Stimulated activated naive CD8-positive, alpha-beta T cell treated with anti-CD3 and anti-CD28 coated beads, Interleukin-15, amount 100 ng/mL, for 72 hours (primary cell): ENCODE data around the gene MAGI1.
"Not testable (repeated sequence)": the region's sequence is repeated elsewhere in the genome, so short reads cannot be mapped to it uniquely, and the experiment has no call there.

ENCODE experiments used
- ATAC-seq: fragments of 150-1000 bp; cut with Tn5 transposase; 2 replicates; pipeline ENCODE4 v1.10.0; 2021; ENCODE audit warnings: mild to moderate bottlenecking, moderate library complexity
- DNase-seq, 2 donors: peaks; one replicate each; pipeline ENCODE4 v3.0.0; 2021 to 2022
- H3K27ac Mint-ChIP-seq, 2 donors: one replicate each; pipeline ENCODE4 v1.8.0; 2022; ENCODE audit warnings: mild to moderate bottlenecking in 2 of 2, mixed read lengths in 2 of 2, moderate library complexity in 2 of 2
- H3K27me3 Mint-ChIP-seq: one replicate; pipeline ENCODE4 v1.8.0; 2022; ENCODE audit warnings: mixed read lengths
- H3K4me1 Mint-ChIP-seq: one replicate; pipeline ENCODE4 v1.8.0; 2022; ENCODE audit warnings: mild to moderate bottlenecking, mixed read lengths
- H3K4me3 Mint-ChIP-seq, 2 donors: one replicate each; pipeline ENCODE4 v1.8.0; 2022; ENCODE audit warnings: mild to moderate bottlenecking in 2 of 2, mixed read lengths in 2 of 2, moderate library complexity in 1 of 2
- H3K9me3 Mint-ChIP-seq, 2 donors: one replicate each; pipeline ENCODE4 v1.8.0; 2022; ENCODE audit warnings: mixed read lengths in 2 of 2

MAGI1 gene

DNA sequence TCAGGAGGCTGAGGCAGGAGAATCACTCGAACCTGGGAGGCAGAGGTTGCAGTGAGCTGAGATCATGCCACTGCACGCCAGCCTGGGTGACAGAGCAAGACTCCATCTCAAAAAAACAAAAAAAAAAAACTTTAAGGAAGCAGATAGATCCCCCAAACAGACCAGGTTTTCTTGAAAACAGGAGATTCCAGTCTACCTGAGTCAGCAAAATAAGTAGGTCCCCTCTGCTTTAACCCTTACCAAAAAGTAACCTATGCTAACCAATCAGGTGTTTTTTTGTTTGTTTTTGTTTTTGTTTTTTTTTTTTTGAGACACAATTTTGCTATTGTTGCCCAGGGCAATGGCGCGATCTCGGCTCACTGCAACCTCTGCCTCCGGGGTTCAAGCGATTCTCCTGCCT is 179.1 kb downstream of the MAGI1 start:
- H3K4me3 Mint-ChIP-seq, H3K4me1 Mint-ChIP-seq, ATAC-seq: not testable (repeated sequence)

DNA sequence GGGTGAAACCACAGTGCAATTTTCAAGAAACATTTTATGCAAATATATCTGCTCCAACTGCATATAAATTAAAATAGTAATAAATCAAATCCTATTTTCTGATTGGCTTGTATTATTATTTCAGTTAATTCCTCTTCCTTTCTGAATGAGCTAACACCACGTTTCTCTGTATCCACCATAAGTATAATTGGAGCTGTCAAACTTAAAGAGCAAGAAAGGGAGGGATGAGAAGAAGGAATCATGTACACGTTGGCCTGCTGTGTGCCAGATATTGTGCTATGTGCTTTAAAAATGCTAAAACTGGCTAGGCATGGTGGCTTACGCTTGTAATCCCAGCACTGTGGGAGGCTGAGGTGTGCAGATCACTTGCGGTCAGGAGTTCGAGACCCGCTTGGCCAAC is 180.0 kb downstream of the MAGI1 start:
- Mint-ChIP-seq H3K27me3 (no peaks in the 10 kb centered on the region), H3K27ac (no peak overlapping the region), H3K9me3 (peaks cover 4 to 7% of the 10 kb centered on the region in 2 donors)

More for the DNA sequence above, 179.1 kb downstream of the MAGI1 start:
- not testable (repeated sequence) for H3K9me3 Mint-ChIP-seq, H3K27me3 Mint-ChIP-seq, H3K27ac Mint-ChIP-seq, DNase-seq

DNA sequence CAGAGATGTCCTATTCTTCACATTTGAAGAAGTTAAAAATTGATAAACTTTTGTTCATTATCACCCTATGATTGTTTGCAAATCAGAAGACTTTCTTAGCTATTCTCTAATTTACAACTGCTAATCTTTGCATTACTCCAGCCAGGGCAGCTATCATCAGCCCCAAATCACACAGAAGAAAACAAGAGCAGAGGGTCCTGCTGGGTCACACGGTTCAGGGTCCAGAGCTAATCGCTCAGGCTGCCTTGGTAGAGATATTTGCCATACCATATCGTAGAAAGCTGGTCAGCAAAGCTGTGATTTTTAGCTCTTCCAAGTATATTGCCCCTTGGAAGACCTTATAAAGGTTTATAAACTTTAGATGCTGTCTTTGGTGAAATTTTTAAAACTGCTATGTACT is 181.4 kb downstream of the MAGI1 start:
- Mint-ChIP-seq H3K9me3 (peaks cover 4 to 7% of the 10 kb centered on the region in 2 donors), H3K4me3 (no peak overlapping the region), H3K4me1 (no peaks in the 10 kb centered on the region), H3K27ac (no peak overlapping the region), H3K27me3 (no peaks in the 10 kb centered on the region)
- DNase-seq (no peak), ATAC-seq (no peak)

More for the DNA sequence above, 180.0 kb downstream of the MAGI1 start:
- ATAC-seq = no peak
- H3K4me1 Mint-ChIP-seq = no peaks in the 10 kb centered on the region
- no peak for DNase-seq
- no peak overlapping the region for H3K4me3 Mint-ChIP-seq

DNA sequence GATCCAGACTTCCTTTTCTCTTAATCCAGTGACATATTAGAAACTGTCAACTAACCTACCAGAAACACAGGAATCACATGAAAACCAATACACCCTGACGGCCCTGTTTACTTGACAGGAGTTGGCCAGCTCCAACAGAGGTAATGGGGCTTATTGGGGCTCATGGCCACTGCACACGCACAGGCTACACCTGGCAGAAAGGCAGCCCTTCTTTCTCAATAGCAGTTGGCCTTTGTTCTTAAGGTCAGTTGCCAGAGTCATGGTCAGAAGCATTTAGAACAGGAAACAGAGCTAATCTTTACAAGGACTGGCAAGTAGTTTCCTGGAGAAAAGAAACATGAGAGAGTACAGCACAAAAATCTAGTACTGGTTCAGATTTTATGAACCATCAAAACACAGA is 181.8 kb downstream of the MAGI1 start:
- no peak for ATAC-seq
- Mint-ChIP-seq H3K27me3 (no peaks in the 10 kb centered on the region), H3K4me1 (no peaks in the 10 kb centered on the region), H3K4me3 (no peak overlapping the region), H3K27ac (no peak overlapping the region), H3K9me3 (peaks cover 5 to 7% of the 10 kb centered on the region in 2 donors)
- DNase-seq = no peak

DNA sequence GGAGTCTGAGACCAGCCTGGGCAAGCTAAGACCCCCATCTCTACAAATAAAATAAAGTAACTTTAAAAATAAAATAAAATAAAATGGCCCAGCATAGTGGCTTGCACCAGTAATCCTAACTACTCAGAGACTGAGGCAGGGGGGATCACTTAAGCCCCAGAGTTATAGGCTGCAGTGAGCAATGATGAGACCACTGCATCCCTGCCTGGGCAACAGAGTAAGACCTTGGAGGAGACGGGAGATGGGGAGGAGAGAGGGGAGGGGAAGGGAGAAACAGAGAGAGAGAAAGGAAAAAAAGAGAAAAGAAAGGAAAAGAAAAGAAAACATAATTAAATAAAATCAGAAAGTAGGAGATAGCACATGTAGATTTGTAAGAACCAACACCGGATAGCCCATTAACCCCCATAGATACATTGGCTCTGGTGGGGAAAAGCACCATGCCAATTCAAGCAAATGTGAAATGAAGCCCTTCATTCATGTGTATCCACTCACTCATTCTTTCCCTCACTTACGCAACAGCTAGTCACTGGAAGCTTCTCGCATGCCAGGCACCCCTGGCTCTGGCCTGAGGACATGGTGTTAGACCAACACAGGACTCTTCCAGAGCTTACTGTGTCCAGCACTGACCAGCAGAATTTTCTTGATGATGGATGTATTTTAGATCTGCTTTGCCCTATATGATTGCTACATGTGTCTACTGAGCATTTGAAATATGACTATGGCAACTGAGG is 183.2 kb downstream of the MAGI1 start:
- no peak for ATAC-seq
- no peaks in the 10 kb centered on the region for H3K4me1 Mint-ChIP-seq
- peaks cover 7 to 9% of the 10 kb centered on the region in 2 donors for H3K9me3 Mint-ChIP-seq
- no peak overlapping the region for H3K4me3 Mint-ChIP-seq
- no peak overlapping the region for H3K27ac Mint-ChIP-seq
- H3K27me3 Mint-ChIP-seq = no peaks in the 10 kb centered on the region
- DNase-seq = no peak

DNA sequence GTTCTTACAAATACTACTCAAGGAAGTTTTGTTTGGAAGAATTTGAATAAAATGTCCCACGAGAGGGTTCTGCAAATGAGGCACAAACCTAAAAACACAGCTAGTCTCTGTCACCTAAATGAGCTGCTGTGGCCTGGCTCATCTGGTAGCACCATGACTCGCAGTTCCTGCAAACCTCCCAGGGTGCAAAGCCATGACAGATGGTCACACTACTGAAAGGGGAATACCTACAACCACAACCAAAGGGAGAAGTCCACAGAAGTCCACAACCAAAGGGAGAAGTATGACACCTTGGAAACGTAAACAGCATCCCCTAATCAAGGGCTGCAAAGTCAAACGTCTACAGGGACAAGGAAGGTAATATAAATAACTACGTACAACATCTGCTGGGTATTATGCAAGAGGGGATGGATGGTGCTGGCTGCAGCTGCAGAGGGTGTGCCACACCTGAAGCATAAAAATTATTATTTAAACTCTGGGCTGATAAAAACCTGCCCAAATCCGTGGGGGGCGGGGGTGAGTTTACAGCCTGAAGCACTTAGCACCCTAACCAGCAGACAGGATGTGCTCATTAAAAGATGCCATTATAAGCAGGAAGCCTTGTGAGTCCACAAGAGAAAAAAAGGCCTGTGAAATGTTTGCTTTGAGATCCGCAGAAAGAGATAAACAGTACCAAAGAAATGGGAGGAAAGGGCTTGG is 184.0 kb downstream of the MAGI1 start:
- no peak overlapping the region for H3K4me3 Mint-ChIP-seq
- H3K9me3 Mint-ChIP-seq = peaks cover 7 to 9% of the 10 kb centered on the region in 2 donors
- H3K4me1 Mint-ChIP-seq = no peaks in the 10 kb centered on the region
- no peak for ATAC-seq
- no peak for DNase-seq
- H3K27me3 Mint-ChIP-seq = no peaks in the 10 kb centered on the region
- no peak overlapping the region for H3K27ac Mint-ChIP-seq

DNA sequence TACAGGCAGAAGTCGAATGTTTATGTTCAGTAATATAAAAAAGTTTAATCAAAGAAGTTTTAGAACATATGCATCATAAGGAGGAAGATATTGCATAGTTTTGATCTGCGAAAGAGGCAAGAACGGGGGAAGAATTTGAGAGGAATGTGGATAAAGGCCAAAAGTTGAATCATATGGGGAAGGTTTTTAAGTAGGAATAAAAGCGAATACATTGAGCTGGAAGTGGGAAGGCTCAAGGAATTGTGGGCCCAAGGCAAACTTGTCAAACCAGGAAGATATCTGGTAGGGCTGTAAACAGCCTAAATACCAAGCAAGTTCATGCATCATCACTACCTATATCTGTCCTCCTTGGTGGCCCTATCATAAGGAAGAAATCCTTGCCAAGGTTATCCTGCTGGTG is 186.9 kb downstream of the MAGI1 start:
- H3K9me3 Mint-ChIP-seq = peaks cover 7 to 9% of the 10 kb centered on the region in 2 donors
- H3K27ac Mint-ChIP-seq = no peak overlapping the region
- DNase-seq (no peak), ATAC-seq (no peak)
- no peak overlapping the region for H3K4me3 Mint-ChIP-seq
- H3K4me1 Mint-ChIP-seq = no peaks in the 10 kb centered on the region
- H3K27me3 Mint-ChIP-seq = no peaks in the 10 kb centered on the region

DNA sequence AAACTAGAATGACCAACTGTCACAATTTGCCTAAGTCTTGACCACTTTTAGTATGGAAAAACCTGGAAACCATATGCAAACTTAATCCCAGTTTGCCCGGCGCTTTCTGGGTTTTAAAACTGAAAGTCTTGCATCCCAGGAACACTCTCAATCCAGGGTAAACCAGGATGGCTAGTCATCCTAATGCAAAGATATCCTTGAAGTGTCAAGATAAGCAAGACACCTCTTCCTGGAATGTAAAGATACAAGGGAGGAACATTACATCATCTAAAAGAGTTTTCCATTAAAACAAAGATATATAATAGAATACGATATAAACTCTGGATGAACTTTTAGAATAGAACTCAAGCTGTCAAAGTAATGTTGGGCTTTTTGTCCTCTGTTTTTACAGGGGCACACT is 188.5 kb downstream of the MAGI1 start:
- no peak overlapping the region for H3K4me3 Mint-ChIP-seq
- H3K4me1 Mint-ChIP-seq = no peaks in the 10 kb centered on the region
- ATAC-seq = no peak
- H3K9me3 Mint-ChIP-seq = peaks cover 7 to 9% of the 10 kb centered on the region in 2 donors
- H3K27me3 Mint-ChIP-seq = no peaks in the 10 kb centered on the region
- H3K27ac Mint-ChIP-seq = no peak overlapping the region
- no peak for DNase-seq

DNA sequence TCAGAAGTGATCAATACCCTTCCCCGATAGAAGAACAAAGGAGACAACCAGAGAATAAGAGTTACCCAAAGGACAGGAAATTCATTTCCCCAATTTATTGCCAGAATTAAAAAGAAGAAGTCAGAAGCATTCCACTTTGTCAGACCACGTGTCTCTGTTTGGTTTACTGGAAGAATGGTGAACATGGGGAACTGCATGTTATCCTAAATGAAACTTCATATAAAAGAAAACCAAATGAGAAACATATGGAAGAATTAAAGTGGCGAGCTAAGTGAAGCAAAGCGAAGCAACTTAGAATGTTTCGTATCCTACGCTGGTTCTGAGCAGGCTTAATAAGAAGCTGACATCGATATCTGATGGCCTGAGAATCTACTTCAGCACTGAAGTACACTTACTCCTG is 190.7 kb downstream of the MAGI1 start:
- Mint-ChIP-seq H3K27ac (no peak overlapping the region), H3K27me3 (no peaks in the 10 kb centered on the region), H3K4me1 (no peaks in the 10 kb centered on the region), H3K9me3 (peaks cover 0 to 5% of the 10 kb centered on the region in 2 donors), H3K4me3 (no peak overlapping the region)
- ATAC-seq = no peak
- DNase-seq = no peak

DNA sequence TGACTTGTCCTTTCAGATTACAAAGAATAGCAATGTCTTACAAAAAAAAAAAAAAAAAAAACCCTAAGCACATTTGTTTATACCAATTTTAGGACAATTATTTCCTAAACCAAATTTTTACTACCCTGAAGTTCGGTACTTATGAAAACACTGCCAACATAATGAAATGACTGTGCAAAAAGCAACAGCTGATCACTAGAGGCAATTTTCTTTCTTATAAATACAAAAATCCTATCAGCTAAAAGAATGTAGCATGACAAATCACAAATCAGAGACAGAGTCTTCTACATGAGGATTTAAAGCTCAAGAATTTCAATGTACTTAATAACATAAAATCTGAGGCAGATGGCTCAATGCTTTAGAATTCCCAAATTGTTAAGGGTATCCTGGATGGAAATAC is 191.8 kb downstream of the MAGI1 start:
- DNase-seq = no peak
- Mint-ChIP-seq H3K9me3 (peaks cover 0 to 4% of the 10 kb centered on the region in 2 donors), H3K4me1 (no peaks in the 10 kb centered on the region), H3K27me3 (no peaks in the 10 kb centered on the region), H3K27ac (no peak overlapping the region), H3K4me3 (no peak overlapping the region)
- ATAC-seq = no peak

DNA sequence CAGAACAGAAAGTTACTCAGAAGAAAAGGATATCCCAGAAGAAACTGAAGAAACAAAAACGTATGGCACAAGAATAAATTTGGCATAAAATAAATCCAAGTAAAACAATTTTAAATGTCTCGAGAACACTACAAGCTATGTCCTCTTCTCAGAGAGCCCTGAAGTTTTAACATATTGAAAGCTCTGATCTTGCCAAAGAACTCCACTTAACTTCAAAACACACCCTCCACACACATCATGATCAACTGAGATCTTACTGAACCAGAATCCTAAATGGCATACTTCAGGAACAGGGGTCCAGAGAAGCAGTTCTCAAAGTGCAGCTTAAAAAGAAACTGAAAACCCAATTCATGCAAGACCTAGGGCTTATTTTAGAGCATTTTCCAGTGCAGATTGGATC is 194.3 kb downstream of the MAGI1 start:
- Mint-ChIP-seq H3K4me1 (no peaks in the 10 kb centered on the region), H3K27ac (no peak overlapping the region), H3K4me3 (no peak overlapping the region), H3K9me3 (no peaks in the 10 kb centered on the region), H3K27me3 (no peaks in the 10 kb centered on the region)
- DNase-seq (no peak), ATAC-seq (no peak)

DNA sequence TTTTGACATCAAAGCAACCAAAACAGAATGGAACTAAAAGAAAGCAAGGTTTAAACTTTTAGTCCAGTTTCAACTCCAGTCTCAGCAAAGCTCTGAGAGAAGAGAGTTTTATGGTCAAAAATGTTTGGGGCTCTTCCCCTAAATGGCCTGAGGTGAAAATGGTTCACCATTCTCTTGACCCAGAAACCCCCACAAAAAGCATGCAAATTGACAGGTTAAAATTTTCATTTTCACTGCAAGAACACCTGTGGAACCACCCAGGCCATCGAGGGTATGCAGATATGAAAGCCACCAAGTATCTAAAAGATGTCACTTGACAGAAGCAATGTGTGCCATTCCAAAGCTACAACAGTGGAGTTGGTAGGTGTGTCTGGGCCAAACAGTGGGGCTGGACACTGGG is 195.0 kb downstream of the MAGI1 start:
- Mint-ChIP-seq H3K27me3 (no peaks in the 10 kb centered on the region), H3K4me1 (no peaks in the 10 kb centered on the region), H3K4me3 (no peak overlapping the region), H3K9me3 (no peaks in the 10 kb centered on the region), H3K27ac (no peak overlapping the region)
- ATAC-seq (no peak), DNase-seq (no peak)

DNA sequence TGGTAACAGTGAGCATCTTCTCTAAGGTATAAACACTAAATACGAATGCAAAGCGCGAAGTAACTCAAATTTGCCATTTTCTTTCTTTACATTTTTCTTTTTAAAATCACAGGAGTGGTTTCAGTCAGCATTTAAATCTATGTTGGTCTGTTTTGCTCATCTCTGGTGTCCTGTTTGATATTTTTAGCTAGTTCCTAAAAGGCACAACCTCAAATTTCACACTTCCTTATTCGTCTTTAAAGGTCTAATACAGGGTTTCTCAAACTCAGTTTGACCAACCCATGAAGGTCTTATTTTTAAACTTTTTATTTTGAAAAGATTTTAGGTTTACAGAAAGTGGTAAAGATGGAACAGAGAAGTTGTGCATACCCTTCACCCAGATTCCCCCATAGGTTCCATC is 201.1 kb downstream of the MAGI1 start:
- Mint-ChIP-seq H3K27ac (no peak overlapping the region), H3K9me3 (peaks cover 9 to 10% of the 10 kb centered on the region in 2 donors), H3K4me3 (no peak overlapping the region), H3K27me3 (no peaks in the 10 kb centered on the region), H3K4me1 (no peaks in the 10 kb centered on the region)
- DNase-seq (no peak), ATAC-seq (no peak)

DNA sequence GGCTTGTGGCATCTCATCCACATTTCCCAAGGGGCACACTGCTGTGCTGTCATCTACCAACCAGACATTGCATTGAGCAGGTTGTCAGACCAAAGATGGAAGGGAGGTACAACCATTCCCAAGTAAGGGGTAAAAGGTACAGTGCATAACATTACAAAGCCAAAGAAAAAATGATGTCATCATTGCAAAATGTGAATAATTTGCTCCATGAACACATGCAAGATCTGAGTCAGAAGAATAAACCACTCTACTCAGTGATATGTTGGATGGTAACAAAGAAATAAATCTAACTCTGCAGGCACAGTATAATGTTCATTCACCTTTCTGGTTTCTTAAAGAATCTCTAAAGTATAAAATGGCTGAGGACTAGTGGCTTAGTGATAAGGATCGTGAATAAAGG is 202.7 kb downstream of the MAGI1 start:
- no peak overlapping the region for H3K27ac Mint-ChIP-seq
- H3K9me3 Mint-ChIP-seq = peaks cover 9 to 10% of the 10 kb centered on the region in 2 donors
- no peaks in the 10 kb centered on the region for H3K27me3 Mint-ChIP-seq
- H3K4me3 Mint-ChIP-seq = no peak overlapping the region
- no peak for ATAC-seq
- no peaks in the 10 kb centered on the region for H3K4me1 Mint-ChIP-seq
- no peak for DNase-seq

DNA sequence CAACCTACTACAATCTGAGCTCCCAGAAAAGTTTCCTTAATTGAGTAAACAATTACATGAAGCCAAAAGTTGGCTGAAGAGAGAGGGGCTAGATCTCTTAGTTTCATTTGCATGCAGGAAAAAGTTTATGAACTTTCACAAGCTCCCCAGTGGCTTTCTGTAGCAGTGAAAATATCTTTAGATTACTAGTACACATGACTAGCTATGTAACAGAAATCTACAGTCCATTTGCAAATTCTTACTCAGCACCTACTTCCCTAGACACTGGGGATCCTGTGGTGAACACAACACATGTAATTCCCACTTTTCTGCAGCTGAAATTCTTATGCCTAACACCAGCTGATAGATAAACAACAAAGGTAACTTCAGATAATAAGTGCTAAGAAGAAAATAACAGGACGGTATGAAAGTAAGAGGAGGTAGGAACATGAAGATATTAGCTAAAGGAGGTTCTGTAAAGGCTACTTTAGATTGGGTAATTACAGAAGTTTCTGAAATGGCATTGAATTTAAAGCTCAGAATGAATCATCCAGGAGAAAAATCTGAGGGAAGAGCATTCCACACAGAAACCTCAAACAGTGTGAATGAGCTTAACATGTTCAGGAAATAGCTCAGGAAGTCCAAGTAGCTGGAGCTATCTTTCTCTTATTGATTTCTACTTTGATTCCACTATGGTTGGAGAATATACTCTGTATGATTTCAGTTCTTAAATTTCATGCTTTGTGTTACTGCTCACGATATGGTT is 204.8 kb downstream of the MAGI1 start:
- H3K9me3 Mint-ChIP-seq = peaks cover 9 to 10% of the 10 kb centered on the region in 2 donors
- H3K27ac Mint-ChIP-seq = no peak overlapping the region
- DNase-seq = no peak
- no peak overlapping the region for H3K4me3 Mint-ChIP-seq
- no peaks in the 10 kb centered on the region for H3K27me3 Mint-ChIP-seq
- no peak for ATAC-seq
- H3K4me1 Mint-ChIP-seq = no peaks in the 10 kb centered on the region
